Thyroid gland (tissue), 4 donors: ENCODE results near the gene ZNF423. TPM values are rescaled to one million over a fixed set of nuclear protein-coding genes. Genes with fewer than 3 reads are reported as not detected.

ENCODE experiments used
- DNase-seq, 2 donors: peaks; one replicate each; pipeline ENCODE4 v3.0.0-alpha.2; 2019
- H3K27ac ChIP-seq, 3 donors: fragments of 200-600 bp; sonication (generic); 1 replicate in 2 of 3; 2 replicates in 1 of 3; pipeline ENCODE4 v1.5.1; 2016 to 2019; ENCODE audit warnings: mild to moderate bottlenecking in 1 of 3, moderate library complexity in 1 of 3
- H3K27me3 ChIP-seq: fragments of 200-600 bp; sonication (generic); one replicate; pipeline ENCODE4 v1.5.1; 2019
- H3K36me3 ChIP-seq, 2 donors: fragments of 200-600 bp; sonication (generic); one replicate each; pipeline ENCODE4 v1.5.1; 2016 to 2019
- H3K4me1 ChIP-seq, 2 donors: fragments of 200-600 bp; sonication (generic); one replicate each; pipeline ENCODE4 v1.5.1; 2017 to 2019
- H3K4me3 ChIP-seq, 3 donors: fragments of 200-600 bp; sonication (generic); replicated peaks in 1 of 3; 1 replicate in 2 of 3; 2 replicates in 1 of 3; pipeline ENCODE4 v1.5.1; 2016; ENCODE audit warnings: mild to moderate bottlenecking in 1 of 3
- H3K9me3 ChIP-seq: fragments of 200-600 bp; sonication (generic); one replicate; pipeline ENCODE4 v1.5.1; 2017
- POLR2A ChIP-seq, 2 donors: fragments of 450-650 bp; IDR thresholded peaks; one replicate each; pipeline ENCODE4 v1.6.1; 2017; ENCODE audit warnings: antibody characterized with exemption in 2 of 2, mild to moderate bottlenecking in 2 of 2, moderate library complexity in 1 of 2
- WGBS, 2 donors: methylation state at CpG; one replicate each; pipeline ENCODE4 v1.1.5; 2017; 5-methylcytosine and 5-hydroxymethylcytosine counted together
- intact Hi-C: fragments of 100-400 bp; cut with DNase I; formaldehyde crosslinking; loops from one replicate; pipeline ENCODE4 v1.15.1; 2023
- total RNA-seq, 4 donors: library from RNA; depleted of rRNA; stranded (reverse); fragments of >200 nt; gene quantifications; one replicate each; pipeline ENCODE4 v1.2.3, GENCODE V29; 2016
- TF ChIP-seq, protein P1 (sequence below), 6 experiments: fragments of 200-600 bp in 3 of 6; fragments of 450-650 bp in 3 of 6; sonication (generic) in 3 of 6; IDR thresholded peaks; one replicate each; pipeline ENCODE4 v1.5.1; 2016 to 2019; ENCODE audit warnings: antibody characterized with exemption in 6 of 6, mild to moderate bottlenecking in 2 of 6, inconsistent platforms in 1 of 6, moderate library complexity in 1 of 6

The ZNF423 gene
- total RNA-seq, 4 donors from 2014 or later = 7.4 to 10.0 (median 8.5) TPM

DNA sequence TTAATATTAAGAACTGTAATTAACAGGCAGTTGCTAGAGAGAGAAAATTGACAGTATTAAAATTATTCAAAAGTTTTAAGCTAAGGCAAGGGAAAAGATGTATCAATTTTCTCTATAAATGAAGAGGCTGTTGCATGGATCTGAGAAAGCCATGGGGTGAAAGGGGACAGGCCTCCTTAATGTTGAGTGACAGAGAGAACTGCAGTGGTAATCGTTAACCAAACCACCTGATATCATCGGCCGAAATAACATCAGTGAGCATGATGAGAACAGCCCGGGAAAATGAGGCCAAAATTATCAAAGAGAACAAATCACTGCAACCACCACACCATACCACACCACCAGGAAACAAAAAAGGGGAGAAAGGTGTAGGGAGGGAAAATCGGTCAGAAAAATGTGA is 3.6 kb downstream of the ZNF423 start:
- Histone ChIP-seq H3K27me3 (no peaks in the 10 kb centered on the region), H3K36me3 (no peaks in the 10 kb centered on the region), H3K4me3 (no peak overlapping the region), H3K27ac (no peak overlapping the region), H3K9me3 (no peaks in the 10 kb centered on the region), H3K4me1 (peaks cover 17 to 21% of the 10 kb centered on the region in 2 donors)
- DNase-seq = no peak
- TF ChIP-seq POLR2A (IDR thresholded peaks at IDR 0.05) = no peak
- TF ChIP-seq, protein P1, sequence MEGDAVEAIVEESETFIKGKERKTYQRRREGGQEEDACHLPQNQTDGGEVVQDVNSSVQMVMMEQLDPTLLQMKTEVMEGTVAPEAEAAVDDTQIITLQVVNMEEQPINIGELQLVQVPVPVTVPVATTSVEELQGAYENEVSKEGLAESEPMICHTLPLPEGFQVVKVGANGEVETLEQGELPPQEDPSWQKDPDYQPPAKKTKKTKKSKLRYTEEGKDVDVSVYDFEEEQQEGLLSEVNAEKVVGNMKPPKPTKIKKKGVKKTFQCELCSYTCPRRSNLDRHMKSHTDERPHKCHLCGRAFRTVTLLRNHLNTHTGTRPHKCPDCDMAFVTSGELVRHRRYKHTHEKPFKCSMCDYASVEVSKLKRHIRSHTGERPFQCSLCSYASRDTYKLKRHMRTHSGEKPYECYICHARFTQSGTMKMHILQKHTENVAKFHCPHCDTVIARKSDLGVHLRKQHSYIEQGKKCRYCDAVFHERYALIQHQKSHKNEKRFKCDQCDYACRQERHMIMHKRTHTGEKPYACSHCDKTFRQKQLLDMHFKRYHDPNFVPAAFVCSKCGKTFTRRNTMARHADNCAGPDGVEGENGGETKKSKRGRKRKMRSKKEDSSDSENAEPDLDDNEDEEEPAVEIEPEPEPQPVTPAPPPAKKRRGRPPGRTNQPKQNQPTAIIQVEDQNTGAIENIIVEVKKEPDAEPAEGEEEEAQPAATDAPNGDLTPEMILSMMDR (IDR thresholded peaks at IDR 0.05) = no peak
- intact Hi-C loops = no loop called here
- 62 to 77% methylated on average over 5 of the region's 5 CpGs for WGBS, 2 donors

DNA sequence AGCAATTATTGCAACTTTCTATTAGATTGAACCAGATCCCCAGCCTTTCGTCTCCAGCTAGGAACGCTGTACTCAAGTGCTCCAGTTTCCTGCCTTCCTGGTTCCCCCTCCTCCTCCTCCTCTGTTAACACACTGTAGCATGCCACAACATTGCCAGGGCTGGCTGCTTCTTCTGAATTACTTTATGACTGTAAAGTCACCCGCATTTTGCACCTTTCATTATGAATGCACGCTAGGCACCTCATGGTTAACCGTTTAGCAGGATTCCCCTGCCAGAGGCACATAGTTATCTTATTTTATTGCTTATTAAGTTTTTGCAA is 4.5 kb downstream of the ZNF423 start:
- TF ChIP-seq, protein P1 (IDR thresholded peaks at IDR 0.05) = no peak
- TF ChIP-seq POLR2A (IDR thresholded peaks at IDR 0.05) = no peak
- Histone ChIP-seq H3K4me1 (peaks cover 17 to 21% of the 10 kb centered on the region in 2 donors), H3K27me3 (no peaks in the 10 kb centered on the region), H3K27ac (no peak overlapping the region), H3K36me3 (no peaks in the 10 kb centered on the region), H3K4me3 (no peak overlapping the region), H3K9me3 (no peaks in the 10 kb centered on the region)
- DNase-seq = no peak
- WGBS, 2 donors = 28 to 35% methylated on average over 5 of the region's 5 CpGs
- intact Hi-C loops = no loop called here

DNA sequence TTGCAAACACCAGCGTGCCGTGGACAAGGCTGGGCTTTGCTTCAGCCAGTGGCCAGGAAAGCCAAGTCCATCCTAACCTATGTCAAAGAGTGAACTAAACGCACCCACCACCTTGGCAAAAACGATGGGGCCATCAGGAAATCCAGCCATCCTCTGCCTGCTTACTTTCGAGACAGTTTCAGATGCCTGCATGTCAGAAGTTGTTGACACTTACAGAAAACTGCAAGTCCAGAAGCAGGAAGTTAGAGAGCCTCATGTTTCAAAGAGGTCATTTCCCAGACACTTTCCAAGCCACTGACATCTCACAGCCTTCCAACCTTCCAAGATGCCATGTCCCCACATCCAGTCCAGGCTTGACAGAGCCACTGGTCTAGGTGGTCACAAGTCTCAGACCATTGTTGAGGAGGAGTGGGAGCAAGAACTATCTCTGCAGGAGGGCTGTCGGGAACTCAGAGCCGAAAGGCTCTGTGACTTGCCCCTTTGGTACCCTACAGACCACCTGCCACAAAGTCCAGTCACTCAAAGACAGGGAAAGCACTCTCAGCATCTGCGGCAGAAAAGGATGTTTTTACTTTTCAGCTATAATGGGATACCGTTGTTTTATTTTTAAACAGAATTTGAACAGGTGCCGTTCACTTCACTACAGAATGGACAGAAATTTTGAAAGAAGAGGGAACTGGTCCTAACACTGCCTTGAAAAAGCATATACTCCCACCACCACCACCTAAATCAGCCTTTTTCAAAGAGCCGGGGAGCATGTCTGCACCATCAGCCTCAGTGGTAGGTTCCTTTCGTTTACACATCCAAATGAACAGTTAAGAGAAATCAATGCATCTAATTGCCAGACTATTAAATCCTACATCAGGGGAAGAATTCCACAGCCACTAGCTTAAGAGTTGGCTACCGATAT is 5.1 kb downstream of the ZNF423 start:
- no peak for DNase-seq
- H3K27me3 ChIP-seq = no peaks in the 10 kb centered on the region
- H3K36me3 ChIP-seq = no peaks in the 10 kb centered on the region
- WGBS, 2 donors = 63 to 71% methylated on average over 12 to 13 of the region's 13 CpGs
- intact Hi-C loops = no loop called here
- H3K9me3 ChIP-seq = no peaks in the 10 kb centered on the region
- H3K4me1 ChIP-seq = peaks cover 17 to 21% of the 10 kb centered on the region in 2 donors
- H3K27ac ChIP-seq = no peak overlapping the region
- no peak for TF ChIP-seq POLR2A (IDR thresholded peaks at IDR 0.05)
- TF ChIP-seq, protein P1 (IDR thresholded peaks at IDR 0.05) = no peak
- H3K4me3 ChIP-seq = no peak overlapping the region

DNA sequence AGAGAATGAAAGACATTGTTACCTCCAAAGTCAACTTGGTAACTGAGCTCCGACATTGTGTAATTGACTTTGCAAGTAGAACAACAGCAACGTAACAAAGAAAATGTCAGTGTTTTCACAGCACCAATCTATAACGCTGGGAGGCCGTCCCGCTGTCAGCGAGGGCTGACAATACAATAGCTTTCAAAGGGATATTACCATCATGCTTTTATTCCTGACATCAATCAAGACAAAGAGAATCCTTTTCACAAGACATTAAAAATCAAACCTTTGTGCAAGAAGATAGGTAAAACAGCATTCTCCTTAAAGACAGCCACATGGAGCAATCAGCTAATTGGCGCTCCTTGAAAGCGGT is 6.2 kb downstream of the ZNF423 start:
- Histone ChIP-seq H3K9me3 (no peaks in the 10 kb centered on the region), H3K27me3 (no peaks in the 10 kb centered on the region), H3K4me1 (peaks cover 17 to 21% of the 10 kb centered on the region in 2 donors), H3K4me3 (no peak overlapping the region), H3K36me3 (no peaks in the 10 kb centered on the region), H3K27ac (no peak overlapping the region)
- TF ChIP-seq, protein P1 (IDR thresholded peaks at IDR 0.05) = no peak
- no peak for TF ChIP-seq POLR2A (IDR thresholded peaks at IDR 0.05)
- intact Hi-C loops = no loop called here
- 78% methylated on average over 8 of the region's 8 CpGs for whole genome bisulfite sequencing, 2 donors
- DNase-seq = no peak

DNA sequence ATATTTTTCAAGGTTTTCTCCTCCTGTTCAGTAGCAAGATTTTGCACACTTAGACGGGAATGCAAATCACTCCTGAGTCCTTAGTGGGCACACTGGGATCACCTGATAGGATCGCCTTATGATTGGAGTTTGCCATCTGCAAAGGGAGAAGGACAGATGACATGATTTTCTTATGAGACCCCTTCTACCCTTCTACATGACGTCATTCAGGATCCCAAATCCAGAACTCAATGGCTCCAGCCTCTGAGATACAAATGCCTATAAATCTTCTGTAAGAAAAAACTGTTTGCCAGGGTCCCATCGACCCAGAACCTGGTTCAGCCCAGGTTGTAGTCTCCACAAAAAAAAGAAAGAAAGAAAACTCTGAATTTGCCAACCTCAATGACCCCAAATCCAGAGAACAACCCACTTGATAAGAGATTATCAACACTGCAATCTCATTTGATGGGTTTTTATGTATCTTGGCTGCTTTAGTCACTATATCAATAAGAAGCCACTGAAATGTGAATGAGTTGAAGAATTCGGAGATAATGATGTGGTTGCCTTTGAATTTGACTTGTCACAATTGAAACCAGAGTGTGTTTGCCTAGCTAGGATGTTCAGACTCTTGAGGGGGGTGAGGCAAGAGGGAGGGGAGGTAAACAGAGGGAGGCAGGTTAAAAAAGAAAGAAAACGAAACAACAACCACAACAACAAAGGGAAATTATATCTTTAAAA is 6.7 kb downstream of the ZNF423 start:
- 85 to 89% methylated on average over 6 of the region's 6 CpGs for WGBS, 2 donors
- H3K4me3 ChIP-seq = no peak overlapping the region
- TF ChIP-seq, protein P1 (IDR thresholded peaks at IDR 0.05) = no peak
- TF ChIP-seq POLR2A (IDR thresholded peaks at IDR 0.05) = no peak
- intact Hi-C loops = no loop called here
- DNase-seq = no peak
- no peak overlapping the region for H3K27ac ChIP-seq
- H3K4me1 ChIP-seq = peaks cover 12 to 16% of the 10 kb centered on the region in 2 donors
- H3K27me3 ChIP-seq = no peaks in the 10 kb centered on the region
- H3K36me3 ChIP-seq = no peaks in the 10 kb centered on the region
- H3K9me3 ChIP-seq = no peaks in the 10 kb centered on the region
